ENCODE measurements around the gene ODAD4.

Gene ODAD4

GRCh38 chr17:41996855-41997164 is 66.4 kb downstream of the ODAD4 start:
- TF ChIP-seq EZH2phosphoT487 (IDR thresholded peaks at IDR 0.05; ENCODE audit: low read depth) (no peak), CTCF (IDR thresholded peaks at IDR 0.05; ENCODE audit: low read depth, low read length) (no peak)
- peaks cover 39% of the 10 kb centered on the region for H3K4me1 ChIP-seq (ENCODE audit: low read length)
- peak overlapping the region; percentile 76 for H3K4me2 ChIP-seq (ENCODE audit: low read length)
- peak overlapping the region; percentile 95 for H3K27ac ChIP-seq (ENCODE audit: low read length)
- peak overlapping the region; percentile 55; the same call in 1 of the 2 replicates for H3K9ac ChIP-seq (ENCODE audit: low read length)
- no peaks in the 10 kb centered on the region for H3K27me3 ChIP-seq (ENCODE audit: low read depth, low read length)
- peak overlapping the region; percentile 45; the same call in 1 of the 2 replicates for H3K4me3 ChIP-seq (ENCODE audit: low read length)
- 0 out of 2 replicates have a peak, but pooled peaks cover 3% of the 10 kb centered on the region for H4K20me1 ChIP-seq (ENCODE audit: insufficient read depth, low read length)
- peaks cover 25% of the 10 kb centered on the region for H3K79me2 ChIP-seq (ENCODE audit: low read length)
- H3K36me3 ChIP-seq (replicated peaks; ENCODE audit: low read depth, low read length) = peaks cover 55% of the 10 kb centered on the region
- no peak overlapping the region for H2AFZ ChIP-seq (ENCODE audit: low read depth, low read length)
- no peaks in the 10 kb centered on the region for H3K9me3 ChIP-seq (ENCODE audit: insufficient read depth, low read length)

- no peak overlapping the region for H3K4me2 ChIP-seq (ENCODE audit: low read length)
- peaks cover 42% of the 10 kb centered on the region for H3K79me2 ChIP-seq (ENCODE audit: low read length)
- H2AFZ ChIP-seq (ENCODE audit: low read depth, low read length) = no peak overlapping the region
- H4K20me1 ChIP-seq (ENCODE audit: insufficient read depth, low read length) = peaks cover 15% of the 10 kb centered on the region; the same call in 1 of the 2 replicates
- peaks cover 39% of the 10 kb centered on the region for H3K4me1 ChIP-seq (ENCODE audit: low read length)
- H3K27ac ChIP-seq (ENCODE audit: low read length) = 0 out of 2 replicates have a peak overlapping the region, but pooled peaks have one; percentile 11
- no peaks in the 10 kb centered on the region for H3K27me3 ChIP-seq (ENCODE audit: low read depth, low read length)
- peaks cover 58% of the 10 kb centered on the region for H3K36me3 ChIP-seq (replicated peaks; ENCODE audit: low read depth, low read length)
- TF ChIP-seq CTCF (IDR thresholded peaks at IDR 0.05; ENCODE audit: low read depth, low read length) = no peak
- TF ChIP-seq EZH2phosphoT487 (IDR thresholded peaks at IDR 0.05; ENCODE audit: low read depth) = no peak
- no peak overlapping the region for H3K9ac ChIP-seq (ENCODE audit: low read length)
- no peak overlapping the region for H3K4me3 ChIP-seq (ENCODE audit: low read length)
- H3K9me3 ChIP-seq (ENCODE audit: insufficient read depth, low read length) = no peaks in the 10 kb centered on the region
Measured at GRCh38 chr17:41998497-41998896, 68.1 kb downstream of the ODAD4 start.

- TF ChIP-seq CTCF (IDR thresholded peaks at IDR 0.05; ENCODE audit: low read depth, low read length) (no peak), EZH2phosphoT487 (IDR thresholded peaks at IDR 0.05; ENCODE audit: low read depth) (no peak)
- Histone ChIP-seq H3K4me3 (ENCODE audit: low read length) (no peak overlapping the region), H3K9ac (ENCODE audit: low read length) (no peak overlapping the region), H3K4me1 (ENCODE audit: low read length) (peaks cover 28% of the 10 kb centered on the region), H3K36me3 (replicated peaks; ENCODE audit: low read depth, low read length) (peaks cover 44% of the 10 kb centered on the region), H4K20me1 (ENCODE audit: insufficient read depth, low read length) (peaks cover 31% of the 10 kb centered on the region), H3K27ac (ENCODE audit: low read length) (no peak overlapping the region), H3K27me3 (ENCODE audit: low read depth, low read length) (no peaks in the 10 kb centered on the region), H3K4me2 (ENCODE audit: low read length) (no peak overlapping the region), H3K9me3 (ENCODE audit: insufficient read depth, low read length) (no peaks in the 10 kb centered on the region), H3K79me2 (ENCODE audit: low read length) (peaks cover 53% of the 10 kb centered on the region), H2AFZ (ENCODE audit: low read depth, low read length) (no peak overlapping the region)
Measured at GRCh38 chr17:42000413-42001133, 70.2 kb downstream of the ODAD4 start.

GRCh38 chr17:42001729-42002128 is 71.3 kb downstream of the ODAD4 start:
- Histone ChIP-seq H4K20me1 (ENCODE audit: insufficient read depth, low read length) (peaks cover 32% of the 10 kb centered on the region), H2AFZ (ENCODE audit: low read depth, low read length) (no peak overlapping the region), H3K9me3 (ENCODE audit: insufficient read depth, low read length) (no peaks in the 10 kb centered on the region), H3K4me1 (ENCODE audit: low read length) (peaks cover 16% of the 10 kb centered on the region), H3K4me3 (ENCODE audit: low read length) (no peak overlapping the region), H3K4me2 (ENCODE audit: low read length) (no peak overlapping the region), H3K36me3 (replicated peaks; ENCODE audit: low read depth, low read length) (peaks cover 41% of the 10 kb centered on the region), H3K9ac (ENCODE audit: low read length) (no peak overlapping the region), H3K27me3 (ENCODE audit: low read depth, low read length) (no peaks in the 10 kb centered on the region), H3K79me2 (ENCODE audit: low read length) (peaks cover 64% of the 10 kb centered on the region), H3K27ac (ENCODE audit: low read length) (no peak overlapping the region)
- TF ChIP-seq EZH2phosphoT487 (IDR thresholded peaks at IDR 0.05; ENCODE audit: low read depth) (no peak), CTCF (IDR thresholded peaks at IDR 0.05; ENCODE audit: low read depth, low read length) (no peak)
